OCI-LY3 (cell line): ENCODE data around the gene FAM89B.
"Not testable (repeated sequence)": the region's sequence is repeated elsewhere in the genome, so short reads cannot be mapped to it uniquely, and the experiment has no call there.

Experiments
- H2AFZ ChIP-seq: fragments of 200-600, 300-600 bp; shearing (Covaris generic); 2 replicates; pipeline ENCODE4 v1.6.0; 2014; ENCODE audit warnings: antibody characterized with exemption, low read depth, low read length
- H3K27ac ChIP-seq: fragments of 200-600, 300-600 bp; sonication (generic); 2 replicates; pipeline ENCODE4 v1.5.1; 2014; ENCODE audit warnings: mild to moderate bottlenecking, low read length, moderate library complexity, mixed read lengths
- H3K27me3 ChIP-seq: fragments of 200-600, 300-600 bp; sonication (generic); 2 replicates; pipeline ENCODE4 v1.6.1; 2014; ENCODE audit warnings: low read depth, low read length, mixed read lengths
- H3K36me3 ChIP-seq: fragments of 200-600, 300-600 bp; sonication (generic); replicated peaks from 2 replicates; pipeline ENCODE3; 2014; ENCODE audit warnings: low read depth, low read length, mixed read lengths
- H3K4me1 ChIP-seq: fragments of 300-600, 200-600 bp; sonication (generic); 2 replicates; pipeline ENCODE4 v1.6.1; 2014; ENCODE audit warnings: low read length, mixed read lengths
- H3K4me2 ChIP-seq: fragments of 200-600, 300-600 bp; sonication (generic); 2 replicates; pipeline ENCODE4 v1.6.1; 2014; ENCODE audit warnings: low read length, mixed read lengths
- H3K4me3 ChIP-seq: fragments of 300-600, 200-600 bp; sonication (generic); 2 replicates; pipeline ENCODE4 v1.5.1; 2014; ENCODE audit warnings: antibody characterized with exemption, mild to moderate bottlenecking, low read length, moderate library complexity
- H3K79me2 ChIP-seq: fragments of 300-600, 200-600 bp; shearing (Covaris generic); 2 replicates; pipeline ENCODE4 v1.6.1; 2014; ENCODE audit warnings: mild to moderate bottlenecking, low read length, mixed read lengths
- H3K9ac ChIP-seq: fragments of 300-600, 200-600 bp; shearing (Covaris generic); 2 replicates; pipeline ENCODE4 v1.6.0; 2014; ENCODE audit warnings: mild to moderate bottlenecking, low read length, moderate library complexity
- H3K9me3 ChIP-seq: fragments of 200-600, 300-600 bp; shearing (Covaris generic); 2 replicates; pipeline ENCODE4 v1.6.1; 2014; ENCODE audit warnings: low read length, mixed read lengths; ENCODE audit not compliant: insufficient read depth
- H4K20me1 ChIP-seq: fragments of 200-600, 300-600 bp; sonication (generic); 2 replicates; pipeline ENCODE4 v1.6.1; 2016; ENCODE audit warnings: low read length, mixed read lengths; ENCODE audit not compliant: insufficient read depth
- EZH2phosphoT487 ChIP-seq: fragments of 200-600 bp; shearing (Covaris generic); IDR thresholded peaks from 2 replicates; pipeline ENCODE4 v1.6.1; 2018; ENCODE audit warnings: antibody characterized with exemption, mixed run types, low read depth
- TF ChIP-seq, protein P1 (sequence below): fragments of 200-600, 300-600 bp; sonication (generic); IDR thresholded peaks from 2 replicates; pipeline ENCODE4 v1.5.1; 2014; ENCODE audit warnings: antibody characterized with exemption, low read length, low read depth

FAM89B gene

DNA sequence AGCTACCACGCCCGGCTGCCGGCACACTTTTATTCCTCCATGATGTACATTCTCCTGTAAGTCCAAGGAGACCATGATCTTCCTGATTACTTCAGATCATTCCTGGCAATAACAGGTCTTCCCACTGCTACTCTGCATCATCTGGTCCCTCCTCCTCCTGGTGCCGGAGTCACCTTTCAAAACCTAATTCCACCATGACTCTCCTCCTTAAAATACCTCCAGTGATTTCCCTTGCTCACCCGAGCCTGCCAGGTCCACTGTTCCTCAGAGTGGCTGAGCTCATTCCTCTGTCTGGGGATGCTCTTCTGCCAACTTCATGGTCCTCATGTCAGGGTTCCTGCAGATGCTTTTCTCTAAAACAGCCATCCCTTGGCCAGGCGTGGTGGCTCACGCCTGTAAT, 10.3 kb upstream of the FAM89B start:
- H3K9me3 ChIP-seq: no peaks in the 10 kb centered on the region
- TF ChIP-seq, protein P1, sequence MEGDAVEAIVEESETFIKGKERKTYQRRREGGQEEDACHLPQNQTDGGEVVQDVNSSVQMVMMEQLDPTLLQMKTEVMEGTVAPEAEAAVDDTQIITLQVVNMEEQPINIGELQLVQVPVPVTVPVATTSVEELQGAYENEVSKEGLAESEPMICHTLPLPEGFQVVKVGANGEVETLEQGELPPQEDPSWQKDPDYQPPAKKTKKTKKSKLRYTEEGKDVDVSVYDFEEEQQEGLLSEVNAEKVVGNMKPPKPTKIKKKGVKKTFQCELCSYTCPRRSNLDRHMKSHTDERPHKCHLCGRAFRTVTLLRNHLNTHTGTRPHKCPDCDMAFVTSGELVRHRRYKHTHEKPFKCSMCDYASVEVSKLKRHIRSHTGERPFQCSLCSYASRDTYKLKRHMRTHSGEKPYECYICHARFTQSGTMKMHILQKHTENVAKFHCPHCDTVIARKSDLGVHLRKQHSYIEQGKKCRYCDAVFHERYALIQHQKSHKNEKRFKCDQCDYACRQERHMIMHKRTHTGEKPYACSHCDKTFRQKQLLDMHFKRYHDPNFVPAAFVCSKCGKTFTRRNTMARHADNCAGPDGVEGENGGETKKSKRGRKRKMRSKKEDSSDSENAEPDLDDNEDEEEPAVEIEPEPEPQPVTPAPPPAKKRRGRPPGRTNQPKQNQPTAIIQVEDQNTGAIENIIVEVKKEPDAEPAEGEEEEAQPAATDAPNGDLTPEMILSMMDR: no peak
- no peak for TF ChIP-seq EZH2phosphoT487
- H3K4me1 ChIP-seq: peaks cover 14% of the 10 kb centered on the region
- no peak overlapping the region for H3K4me3 ChIP-seq
- no peaks in the 10 kb centered on the region for H3K79me2 ChIP-seq
- no peak overlapping the region for H2AFZ ChIP-seq
- H3K4me2 ChIP-seq: no peak overlapping the region
- no peak overlapping the region for H3K27ac ChIP-seq
- no peak overlapping the region for H3K9ac ChIP-seq
- H4K20me1 ChIP-seq: no peaks in the 10 kb centered on the region
- H3K27me3 ChIP-seq: peaks cover 9% of the 10 kb centered on the region
- peaks cover 4% of the 10 kb centered on the region for H3K36me3 ChIP-seq

DNA sequence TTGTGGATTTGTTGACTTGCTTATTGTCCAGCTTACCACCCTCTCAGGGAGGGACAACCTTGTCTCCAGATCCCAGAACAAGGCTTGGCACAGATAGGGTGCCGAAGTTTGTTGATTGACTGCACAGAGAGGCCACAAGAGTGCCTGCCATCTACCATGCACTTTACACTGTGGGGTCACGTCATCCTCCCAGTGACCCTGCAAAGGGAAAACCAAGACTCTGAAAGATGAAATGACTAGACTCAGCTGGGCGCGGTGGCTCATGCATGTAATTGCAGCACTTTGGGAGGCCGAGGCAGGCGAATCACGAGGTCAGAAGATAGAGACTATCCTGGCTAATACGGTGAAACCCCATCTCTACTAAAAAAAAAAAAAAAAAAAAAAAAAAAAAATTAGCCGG, 9.6 kb upstream of the FAM89B start:
- H3K27ac ChIP-seq: no peak overlapping the region
- no peak for TF ChIP-seq EZH2phosphoT487
- TF ChIP-seq, protein P1: no peak
- no peak overlapping the region for H3K9ac ChIP-seq
- peak overlapping the region; percentile 56 for H3K4me3 ChIP-seq
- peaks cover 14% of the 10 kb centered on the region for H3K4me1 ChIP-seq
- H3K27me3 ChIP-seq: peaks cover 9% of the 10 kb centered on the region
- peaks cover 5% of the 10 kb centered on the region for H3K36me3 ChIP-seq
- H2AFZ ChIP-seq: peak overlapping the region; percentile 74; the same call in 1 of the 2 replicates
- H3K9me3 ChIP-seq: no peaks in the 10 kb centered on the region
- H3K4me2 ChIP-seq: peak overlapping the region; percentile 79
- peaks cover 2% of the 10 kb centered on the region for H3K79me2 ChIP-seq
- no peaks in the 10 kb centered on the region for H4K20me1 ChIP-seq

DNA sequence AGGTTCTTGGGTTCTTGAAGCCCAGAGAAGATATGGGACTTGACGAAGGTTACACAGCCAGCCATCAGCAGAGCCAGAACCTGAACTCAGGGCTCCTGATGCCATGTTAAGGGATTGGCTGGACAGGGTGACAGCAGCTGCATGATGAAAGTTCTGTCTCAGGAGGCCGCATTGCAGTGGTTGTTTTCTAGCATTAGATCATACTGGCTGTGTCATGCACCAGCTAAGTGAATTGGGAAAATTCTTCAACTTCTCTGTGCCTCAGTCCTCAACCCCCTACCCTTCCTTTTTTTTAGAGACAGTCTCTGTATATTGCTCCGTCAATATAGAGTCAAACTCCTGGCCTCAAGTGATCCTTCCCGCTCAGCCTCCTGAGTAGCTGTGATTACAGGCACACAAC, 8.7 kb upstream of the FAM89B start:
- peaks cover 10% of the 10 kb centered on the region for H3K79me2 ChIP-seq
- peaks cover 16% of the 10 kb centered on the region for H3K4me1 ChIP-seq
- no peaks in the 10 kb centered on the region for H4K20me1 ChIP-seq
- H3K9ac ChIP-seq: no peak overlapping the region
- H3K36me3 ChIP-seq: peaks cover 9% of the 10 kb centered on the region
- TF ChIP-seq EZH2phosphoT487: no peak
- TF ChIP-seq, protein P1: no peak
- H2AFZ ChIP-seq: no peak overlapping the region
- no peaks in the 10 kb centered on the region for H3K9me3 ChIP-seq
- H3K4me2 ChIP-seq: peak overlapping the region; percentile 79
- no peak overlapping the region for H3K27ac ChIP-seq
- H3K27me3 ChIP-seq: peaks cover 9% of the 10 kb centered on the region
- no peak overlapping the region; the same call in 1 of the 2 replicates for H3K4me3 ChIP-seq

DNA sequence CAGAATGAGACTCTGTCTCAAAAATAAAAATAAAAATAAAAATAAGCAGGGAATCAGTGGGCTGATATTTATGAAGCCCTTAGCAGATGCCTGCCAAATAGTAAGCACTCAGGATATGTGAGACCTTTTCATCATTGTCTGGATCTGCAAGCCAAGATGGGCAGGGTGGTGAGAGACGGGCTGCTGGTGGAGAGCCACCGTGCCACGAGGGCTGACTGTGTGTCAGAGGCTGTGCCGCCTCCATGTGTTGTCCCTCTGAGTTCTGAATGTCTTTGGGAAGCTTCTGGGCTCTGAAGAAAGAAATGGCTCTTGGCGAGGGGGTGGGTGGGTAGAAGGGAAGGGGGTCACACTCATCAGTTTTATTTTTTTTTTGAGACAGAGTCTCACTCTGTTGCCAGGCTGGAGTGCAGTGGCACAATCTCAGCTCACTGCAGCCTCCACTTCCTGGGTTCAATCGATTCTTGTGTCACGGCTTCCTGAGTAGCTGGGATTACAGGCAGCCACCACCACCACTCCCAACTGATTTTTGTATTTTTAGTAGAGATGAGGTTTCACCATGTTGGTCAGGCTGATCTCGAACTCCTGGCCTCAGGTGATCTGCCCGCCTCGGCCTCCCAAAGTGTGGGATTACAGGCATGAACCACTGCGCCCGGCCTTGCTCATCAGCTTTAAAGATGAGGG, 7.3 kb upstream of the FAM89B start:
- H3K9me3 ChIP-seq, H3K27me3 ChIP-seq, H2AFZ ChIP-seq, H4K20me1 ChIP-seq, H3K4me3 ChIP-seq, H3K4me2 ChIP-seq, H3K27ac ChIP-seq, H3K9ac ChIP-seq: not testable (repeated sequence)
- Histone ChIP-seq H3K4me1 (peaks cover 14% of the 10 kb centered on the region), H3K36me3 (peaks cover 12% of the 10 kb centered on the region), H3K79me2 (peaks cover 21% of the 10 kb centered on the region)
